GM23338 (cell line): Measurements from ENCODE around the gene PXMP4. TPM values are rescaled to one million over a fixed set of nuclear protein-coding genes. Genes with fewer than 3 reads are reported as not detected.

Experiments
- ATAC-seq: fragments of 200-7000 bp; cut with Tn5 transposase; 3 replicates; pipeline ENCODE4 v1.9.1; 2020
- DNase-seq: peaks from one replicate; pipeline ENCODE4 v3.0.0-alpha.2; 2015; ENCODE audit warnings: low spot score
- H2AFZ ChIP-seq: fragments of 200-600 bp; sonication (generic); 2 replicates; pipeline ENCODE4 v1.8.0; 2016; ENCODE audit warnings: antibody characterized with exemption, mild to moderate bottlenecking, moderate library complexity
- H3F3A ChIP-seq: fragments of 200-600 bp; sonication (generic); replicated peaks from 2 replicates; pipeline ENCODE4 v1.8.0; 2017; ENCODE audit warnings: antibody characterized with exemption, mixed run types, low read depth
- H3K27ac ChIP-seq: fragments of 200-600 bp; sonication (generic); 2 replicates; pipeline ENCODE4 v1.6.1; 2016; ENCODE audit warnings: low read depth
- H3K27me3 ChIP-seq: fragments of 200-600 bp; sonication (generic); 2 replicates; pipeline ENCODE4 v1.8.0; 2016; ENCODE audit warnings: mild to moderate bottlenecking, mixed run types, moderate library complexity; ENCODE audit not compliant: insufficient read depth
- H3K36me3 ChIP-seq: fragments of 200-600 bp; sonication (generic); 2 replicates; pipeline ENCODE4 v1.8.0; 2016; ENCODE audit warnings: mild to moderate bottlenecking; ENCODE audit not compliant: insufficient read depth
- H3K4me1 ChIP-seq: fragments of 200-600 bp; sonication (generic); 2 replicates; pipeline ENCODE4 v1.8.0; 2016; ENCODE audit warnings: mild to moderate bottlenecking, moderate library complexity; ENCODE audit not compliant: insufficient read depth
- H3K4me2 ChIP-seq: fragments of 200-600 bp; sonication (generic); 2 replicates; pipeline ENCODE4 v1.7.1; 2017; ENCODE audit warnings: mixed run types
- H3K4me3 ChIP-seq: fragments of 200-600 bp; sonication (generic); 2 replicates; pipeline ENCODE4 v1.6.1; 2016; ENCODE audit warnings: mixed run types
- H3K79me2 ChIP-seq: fragments of 200-600 bp; sonication (generic); replicated peaks from 2 replicates; pipeline ENCODE4 v1.8.0; 2017; ENCODE audit warnings: mild to moderate bottlenecking; ENCODE audit not compliant: insufficient read depth
- H3K9me2 ChIP-seq: fragments of 200-600 bp; sonication (generic); 2 replicates; pipeline ENCODE4 v1.8.0; 2017; ENCODE audit not compliant: insufficient read depth
- H4K20me1 ChIP-seq: fragments of 200-600 bp; sonication (generic); replicated peaks from 2 replicates; pipeline ENCODE4 v1.8.0; 2017; ENCODE audit warnings: mild to moderate bottlenecking; ENCODE audit not compliant: insufficient read depth
- H3K27ac Mint-ChIP-seq: 2 replicates; pipeline ENCODE4 v1.8.0; 2020; ENCODE audit warnings: inconsistent platforms, mild to moderate bottlenecking, moderate library complexity, mixed read lengths
- H3K27me3 Mint-ChIP-seq: 3 replicates; pipeline ENCODE4 v1.8.0; 2022; ENCODE audit warnings: low read depth, mild to moderate bottlenecking, moderate library complexity, mixed read lengths, inconsistent platforms; ENCODE audit not compliant: insufficient read depth, poor library complexity
- H3K36me3 Mint-ChIP-seq: 3 replicates; pipeline ENCODE4 v1.8.0; 2021; ENCODE audit warnings: low read depth, mild to moderate bottlenecking, inconsistent platforms, moderate library complexity, mixed read lengths
- H3K4me1 Mint-ChIP-seq: 3 replicates; pipeline ENCODE4 v1.8.0; 2020; ENCODE audit warnings: mild to moderate bottlenecking, inconsistent platforms, mixed read lengths
- H3K4me3 Mint-ChIP-seq: 3 replicates; pipeline ENCODE4 v1.8.0; 2021; ENCODE audit warnings: moderate library complexity, mild to moderate bottlenecking, inconsistent platforms, mixed read lengths
- H3K9me3 Mint-ChIP-seq: 3 replicates; pipeline ENCODE4 v1.8.0; 2020; ENCODE audit warnings: moderate library complexity, mild to moderate bottlenecking, inconsistent platforms, mixed read lengths
- CREB1 ChIP-seq: fragments of 250-450 bp; sonication (Bioruptor Pico); IDR thresholded peaks from 2 replicates; pipeline ENCODE4 v1.5.0; 2020; ENCODE audit warnings: low read depth, mild to moderate bottlenecking, moderate library complexity
- EZH2 ChIP-seq: fragments of 200-600 bp; sonication (generic); IDR thresholded peaks from one replicate; pipeline ENCODE4 v1.8.0; 2017; ENCODE audit warnings: antibody characterized with exemption, mild to moderate bottlenecking, low read depth; ENCODE audit not compliant: unreplicated experiment
- EZH2phosphoT487 ChIP-seq: fragments of 200-600 bp; sonication (generic); IDR thresholded peaks from one replicate; pipeline ENCODE4 v1.8.1; 2018; ENCODE audit warnings: antibody characterized with exemption; ENCODE audit not compliant: unreplicated experiment
- NANOG ChIP-seq: IDR thresholded peaks from 2 replicates; pipeline ENCODE4 v1.6.1; 2016; ENCODE audit warnings: antibody characterized with exemption, borderline replicate concordance
- POLR2AphosphoS5 ChIP-seq: IDR thresholded peaks from 2 replicates; pipeline ENCODE4 v1.6.1; 2016; ENCODE audit warnings: antibody characterized with exemption, low read depth
- STAT1 ChIP-seq: IDR thresholded peaks from one replicate; pipeline ENCODE4 v1.6.1; 2016; ENCODE audit warnings: antibody characterized with exemption; ENCODE audit not compliant: unreplicated experiment
- ZNF331 ChIP-seq: fragments of 250-450 bp; sonication (Bioruptor Pico); IDR thresholded peaks from 2 replicates; pipeline ENCODE4 v1.5.0; 2020; ENCODE audit warnings: low read depth, mild to moderate bottlenecking, moderate library complexity
- polyA plus RNA-seq: library from polyadenylated mRNA; unstranded; fragments of >200 nt; fragmentation: Nextera tagmentation; extraction: Ambion mirVana; gene quantifications from 2 replicates; pipeline ENCODE4 v1.2.1, GENCODE V29; 2016
- total RNA-seq: library from RNA; depleted of rRNA; stranded (reverse); fragments of >200 nt; shearing (Covaris generic); gene quantifications from 2 replicates; pipeline ENCODE4 v1.2.3, GENCODE V29; 2014
- TF ChIP-seq, protein P1 (sequence below): fragments of 250-450 bp; sonication (Bioruptor Pico); IDR thresholded peaks from 2 replicates; pipeline ENCODE4 v1.5.0; 2020; ENCODE audit warnings: mild to moderate bottlenecking, moderate library complexity
- TF ChIP-seq, protein P2 (sequence below), 2 experiments: fragments of 200-600 bp in 1 of 2; sonication (generic) in 1 of 2; conservative IDR thresholded peaks; 2 replicates each; pipeline versions ENCODE4 v1.5.1 to v1.6.1; 2016 to 2017; ENCODE audit warnings: antibody characterized with exemption in 2 of 2, low read depth in 2 of 2, mild to moderate bottlenecking in 2 of 2, moderate library complexity in 1 of 2
- TF ChIP-seq, protein P3 (sequence below): IDR thresholded peaks from one replicate; pipeline ENCODE4 v1.6.1; 2018; ENCODE audit warnings: antibody characterized with exemption; ENCODE audit not compliant: unreplicated experiment

The PXMP4 gene
- total and polyA plus RNA-seq, 2 experiments from 2014 or later = 1.2 to 3.5 TPM

DNA sequence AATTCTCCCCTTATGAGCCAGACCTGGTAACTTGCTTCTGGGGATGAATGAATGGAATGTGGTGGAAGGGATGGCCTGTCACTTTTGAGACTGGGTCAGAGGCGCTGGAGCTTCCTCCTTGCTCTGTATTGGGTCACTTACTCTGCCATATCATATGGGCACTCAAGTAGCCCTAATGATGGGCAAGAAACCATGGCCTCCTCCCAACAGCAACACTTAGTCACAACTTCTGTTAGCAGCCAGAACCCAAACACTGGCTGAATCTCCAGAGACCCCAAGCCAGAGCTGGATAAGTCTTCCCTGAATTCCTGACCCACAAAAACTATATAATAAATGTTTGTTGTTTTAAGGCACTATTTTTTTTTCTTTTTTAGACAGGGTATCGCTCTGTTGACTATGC, 39.4 kb downstream of the PXMP4 start (continued):
- TF ChIP-seq, protein P1, sequence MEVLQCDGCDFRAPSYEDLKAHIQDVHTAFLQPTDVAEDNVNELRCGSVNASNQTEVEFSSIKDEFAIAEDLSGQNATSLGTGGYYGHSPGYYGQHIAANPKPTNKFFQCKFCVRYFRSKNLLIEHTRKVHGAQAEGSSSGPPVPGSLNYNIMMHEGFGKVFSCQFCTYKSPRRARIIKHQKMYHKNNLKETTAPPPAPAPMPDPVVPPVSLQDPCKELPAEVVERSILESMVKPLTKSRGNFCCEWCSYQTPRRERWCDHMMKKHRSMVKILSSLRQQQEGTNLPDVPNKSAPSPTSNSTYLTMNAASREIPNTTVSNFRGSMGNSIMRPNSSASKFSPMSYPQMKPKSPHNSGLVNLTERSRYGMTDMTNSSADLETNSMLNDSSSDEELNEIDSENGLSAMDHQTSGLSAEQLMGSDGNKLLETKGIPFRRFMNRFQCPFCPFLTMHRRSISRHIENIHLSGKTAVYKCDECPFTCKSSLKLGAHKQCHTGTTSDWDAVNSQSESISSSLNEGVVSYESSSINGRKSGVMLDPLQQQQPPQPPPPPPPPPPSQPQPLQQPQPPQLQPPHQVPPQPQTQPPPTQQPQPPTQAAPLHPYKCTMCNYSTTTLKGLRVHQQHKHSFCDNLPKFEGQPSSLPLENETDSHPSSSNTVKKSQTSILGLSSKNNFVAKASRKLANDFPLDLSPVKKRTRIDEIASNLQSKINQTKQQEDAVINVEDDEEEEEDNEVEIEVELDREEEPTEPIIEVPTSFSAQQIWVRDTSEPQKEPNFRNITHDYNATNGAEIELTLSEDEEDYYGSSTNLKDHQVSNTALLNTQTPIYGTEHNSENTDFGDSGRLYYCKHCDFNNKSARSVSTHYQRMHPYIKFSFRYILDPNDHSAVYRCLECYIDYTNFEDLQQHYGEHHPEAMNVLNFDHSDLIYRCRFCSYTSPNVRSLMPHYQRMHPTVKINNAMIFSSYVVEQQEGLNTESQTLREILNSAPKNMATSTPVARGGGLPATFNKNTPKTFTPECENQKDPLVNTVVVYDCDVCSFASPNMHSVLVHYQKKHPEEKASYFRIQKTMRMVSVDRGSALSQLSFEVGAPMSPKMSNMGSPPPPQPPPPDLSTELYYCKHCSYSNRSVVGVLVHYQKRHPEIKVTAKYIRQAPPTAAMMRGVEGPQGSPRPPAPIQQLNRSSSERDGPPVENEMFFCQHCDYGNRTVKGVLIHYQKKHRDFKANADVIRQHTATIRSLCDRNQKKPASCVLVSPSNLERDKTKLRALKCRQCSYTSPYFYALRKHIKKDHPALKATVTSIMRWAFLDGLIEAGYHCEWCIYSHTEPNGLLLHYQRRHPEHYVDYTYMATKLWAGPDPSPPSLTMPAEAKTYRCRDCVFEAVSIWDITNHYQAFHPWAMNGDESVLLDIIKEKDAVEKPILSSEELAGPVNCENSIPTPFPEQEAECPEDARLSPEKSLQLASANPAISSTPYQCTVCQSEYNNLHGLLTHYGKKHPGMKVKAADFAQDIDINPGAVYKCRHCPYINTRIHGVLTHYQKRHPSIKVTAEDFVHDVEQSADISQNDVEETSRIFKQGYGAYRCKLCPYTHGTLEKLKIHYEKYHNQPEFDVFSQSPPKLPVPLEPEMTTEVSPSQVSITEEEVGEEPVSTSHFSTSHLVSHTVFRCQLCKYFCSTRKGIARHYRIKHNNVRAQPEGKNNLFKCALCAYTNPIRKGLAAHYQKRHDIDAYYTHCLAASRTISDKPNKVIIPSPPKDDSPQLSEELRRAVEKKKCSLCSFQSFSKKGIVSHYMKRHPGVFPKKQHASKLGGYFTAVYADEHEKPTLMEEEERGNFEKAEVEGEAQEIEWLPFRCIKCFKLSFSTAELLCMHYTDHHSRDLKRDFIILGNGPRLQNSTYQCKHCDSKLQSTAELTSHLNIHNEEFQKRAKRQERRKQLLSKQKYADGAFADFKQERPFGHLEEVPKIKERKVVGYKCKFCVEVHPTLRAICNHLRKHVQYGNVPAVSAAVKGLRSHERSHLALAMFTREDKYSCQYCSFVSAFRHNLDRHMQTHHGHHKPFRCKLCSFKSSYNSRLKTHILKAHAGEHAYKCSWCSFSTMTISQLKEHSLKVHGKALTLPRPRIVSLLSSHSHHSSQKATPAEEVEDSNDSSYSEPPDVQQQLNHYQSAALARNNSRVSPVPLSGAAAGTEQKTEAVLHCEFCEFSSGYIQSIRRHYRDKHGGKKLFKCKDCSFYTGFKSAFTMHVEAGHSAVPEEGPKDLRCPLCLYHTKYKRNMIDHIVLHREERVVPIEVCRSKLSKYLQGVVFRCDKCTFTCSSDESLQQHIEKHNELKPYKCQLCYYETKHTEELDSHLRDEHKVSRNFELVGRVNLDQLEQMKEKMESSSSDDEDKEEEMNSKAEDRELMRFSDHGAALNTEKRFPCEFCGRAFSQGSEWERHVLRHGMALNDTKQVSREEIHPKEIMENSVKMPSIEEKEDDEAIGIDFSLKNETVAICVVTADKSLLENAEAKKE = no peak
- TF ChIP-seq NANOG (no peak), ZNF331 (CRISPR knock-in tag) (no peak), STAT1 (no peak), EZH2 (no peak)
- TF ChIP-seq, protein P2, sequence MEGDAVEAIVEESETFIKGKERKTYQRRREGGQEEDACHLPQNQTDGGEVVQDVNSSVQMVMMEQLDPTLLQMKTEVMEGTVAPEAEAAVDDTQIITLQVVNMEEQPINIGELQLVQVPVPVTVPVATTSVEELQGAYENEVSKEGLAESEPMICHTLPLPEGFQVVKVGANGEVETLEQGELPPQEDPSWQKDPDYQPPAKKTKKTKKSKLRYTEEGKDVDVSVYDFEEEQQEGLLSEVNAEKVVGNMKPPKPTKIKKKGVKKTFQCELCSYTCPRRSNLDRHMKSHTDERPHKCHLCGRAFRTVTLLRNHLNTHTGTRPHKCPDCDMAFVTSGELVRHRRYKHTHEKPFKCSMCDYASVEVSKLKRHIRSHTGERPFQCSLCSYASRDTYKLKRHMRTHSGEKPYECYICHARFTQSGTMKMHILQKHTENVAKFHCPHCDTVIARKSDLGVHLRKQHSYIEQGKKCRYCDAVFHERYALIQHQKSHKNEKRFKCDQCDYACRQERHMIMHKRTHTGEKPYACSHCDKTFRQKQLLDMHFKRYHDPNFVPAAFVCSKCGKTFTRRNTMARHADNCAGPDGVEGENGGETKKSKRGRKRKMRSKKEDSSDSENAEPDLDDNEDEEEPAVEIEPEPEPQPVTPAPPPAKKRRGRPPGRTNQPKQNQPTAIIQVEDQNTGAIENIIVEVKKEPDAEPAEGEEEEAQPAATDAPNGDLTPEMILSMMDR (conservative IDR thresholded peaks at IDR 0.05; ENCODE audit: low read depth in 2 of 2) = no peak

DNA sequence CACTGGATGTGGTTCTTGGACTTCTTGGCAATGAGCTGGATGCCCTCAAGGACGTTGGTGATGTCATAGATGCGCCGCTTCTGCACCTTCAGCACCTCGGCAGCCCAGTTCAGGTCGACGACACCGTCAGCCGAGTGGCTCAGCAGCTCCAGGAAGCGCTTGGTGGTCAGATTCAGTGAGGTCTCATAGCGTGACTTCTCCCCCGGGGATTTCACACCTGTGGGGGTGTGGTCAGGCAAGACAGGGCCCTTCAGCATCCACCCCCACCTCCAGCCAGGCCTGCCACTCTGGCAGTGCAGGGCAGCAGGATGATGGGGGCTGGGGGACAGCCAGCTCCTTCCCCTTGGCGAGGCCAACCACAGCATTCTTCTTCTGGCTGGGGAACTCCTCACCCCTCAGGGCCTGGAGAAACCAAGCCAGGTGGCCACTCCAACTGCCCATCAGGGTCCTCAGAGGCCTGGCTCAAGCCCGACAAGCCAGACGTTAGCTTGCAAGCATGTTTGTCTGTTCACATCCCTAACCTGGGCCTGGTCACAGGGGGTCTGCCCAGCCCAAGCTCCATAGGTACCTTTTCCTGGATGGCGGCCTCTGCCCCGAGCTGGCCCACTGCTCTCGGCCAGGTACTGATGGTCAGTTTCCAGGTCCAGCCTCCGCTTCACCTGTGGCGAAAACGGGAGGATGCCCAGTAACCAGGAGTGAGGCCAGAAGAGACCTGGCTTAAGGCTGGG, 40.2 kb downstream of the PXMP4 start:
- Histone ChIP-seq H3F3A (peaks cover 13% of the 10 kb centered on the region; the same call in 1 of the 2 replicates), H3K79me2 (peaks cover 31% of the 10 kb centered on the region), H4K20me1 (peaks cover 28% of the 10 kb centered on the region; the same call in 1 of the 2 replicates), H3K4me2 (no peak overlapping the region), H3K27me3 (no peaks in the 10 kb centered on the region), H3K36me3 (peaks cover 4% of the 10 kb centered on the region; the same call in 1 of the 2 replicates), H3K27ac (no peak overlapping the region), H3K4me3 (no peak overlapping the region), H2AFZ (no peak overlapping the region), H3K4me1 (peaks cover 12% of the 10 kb centered on the region), H3K9me2 (no peaks in the 10 kb centered on the region)
- H3K27me3 Mint-ChIP-seq = peaks cover 9% of the 10 kb centered on the region
- H3K9me3 Mint-ChIP-seq = no peaks in the 10 kb centered on the region; the same call in 2 of the 3 replicates
- no peak for ATAC-seq
- H3K36me3 Mint-ChIP-seq = peaks cover 37% of the 10 kb centered on the region
- TF ChIP-seq CREB1 (CRISPR knock-in tag) = no peak
- TF ChIP-seq, protein P3, sequence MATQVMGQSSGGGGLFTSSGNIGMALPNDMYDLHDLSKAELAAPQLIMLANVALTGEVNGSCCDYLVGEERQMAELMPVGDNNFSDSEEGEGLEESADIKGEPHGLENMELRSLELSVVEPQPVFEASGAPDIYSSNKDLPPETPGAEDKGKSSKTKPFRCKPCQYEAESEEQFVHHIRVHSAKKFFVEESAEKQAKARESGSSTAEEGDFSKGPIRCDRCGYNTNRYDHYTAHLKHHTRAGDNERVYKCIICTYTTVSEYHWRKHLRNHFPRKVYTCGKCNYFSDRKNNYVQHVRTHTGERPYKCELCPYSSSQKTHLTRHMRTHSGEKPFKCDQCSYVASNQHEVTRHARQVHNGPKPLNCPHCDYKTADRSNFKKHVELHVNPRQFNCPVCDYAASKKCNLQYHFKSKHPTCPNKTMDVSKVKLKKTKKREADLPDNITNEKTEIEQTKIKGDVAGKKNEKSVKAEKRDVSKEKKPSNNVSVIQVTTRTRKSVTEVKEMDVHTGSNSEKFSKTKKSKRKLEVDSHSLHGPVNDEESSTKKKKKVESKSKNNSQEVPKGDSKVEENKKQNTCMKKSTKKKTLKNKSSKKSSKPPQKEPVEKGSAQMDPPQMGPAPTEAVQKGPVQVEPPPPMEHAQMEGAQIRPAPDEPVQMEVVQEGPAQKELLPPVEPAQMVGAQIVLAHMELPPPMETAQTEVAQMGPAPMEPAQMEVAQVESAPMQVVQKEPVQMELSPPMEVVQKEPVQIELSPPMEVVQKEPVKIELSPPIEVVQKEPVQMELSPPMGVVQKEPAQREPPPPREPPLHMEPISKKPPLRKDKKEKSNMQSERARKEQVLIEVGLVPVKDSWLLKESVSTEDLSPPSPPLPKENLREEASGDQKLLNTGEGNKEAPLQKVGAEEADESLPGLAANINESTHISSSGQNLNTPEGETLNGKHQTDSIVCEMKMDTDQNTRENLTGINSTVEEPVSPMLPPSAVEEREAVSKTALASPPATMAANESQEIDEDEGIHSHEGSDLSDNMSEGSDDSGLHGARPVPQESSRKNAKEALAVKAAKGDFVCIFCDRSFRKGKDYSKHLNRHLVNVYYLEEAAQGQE = no peak
- TF ChIP-seq POLR2AphosphoS5 = no peak
- TF ChIP-seq EZH2 = no peak
- TF ChIP-seq NANOG = no peak
- TF ChIP-seq EZH2phosphoT487 = no peak
- TF ChIP-seq ZNF331 (CRISPR knock-in tag) = no peak
- H3K27ac Mint-ChIP-seq = no peak overlapping the region
- peaks cover 28% of the 10 kb centered on the region for H3K4me1 Mint-ChIP-seq
- DNase-seq = no peak
- H3K4me3 Mint-ChIP-seq = no peak overlapping the region
